WERI-Rb-1 (cell line): ENCODE data around the gene PLXNA2.
A peak's percentile ranks its signal among the peaks of the same experiment; 100 is the strongest.

Experiments
- DNase-seq: peaks from one replicate; pipeline ENCODE4 v3.0.0-alpha.2; 2020
- H3K27ac ChIP-seq: fragments of 250-450 bp; sonication (Bioruptor Pico); 2 replicates; pipeline ENCODE4 v1.5.1; 2020; ENCODE audit warnings: mild to moderate bottlenecking, moderate library complexity
- H3K27me3 ChIP-seq: fragments of 250-450 bp; sonication (Bioruptor Pico); 2 replicates; pipeline ENCODE4 v1.5.1; 2021; ENCODE audit warnings: mild to moderate bottlenecking, low read depth, moderate library complexity; ENCODE audit not compliant: insufficient read depth, severe bottlenecking
- H3K36me3 ChIP-seq: fragments of 250-450 bp; sonication (Bioruptor Pico); 2 replicates; pipeline ENCODE4 v1.5.1; 2020; ENCODE audit warnings: mild to moderate bottlenecking, moderate library complexity
- H3K4me3 ChIP-seq: 2 replicates; pipeline ENCODE4 v1.5.1; 2011; ENCODE audit warnings: low read depth, mild to moderate bottlenecking, control low read depth, low read length
- H3K9me3 ChIP-seq: fragments of 250-450 bp; sonication (Bioruptor Pico); 2 replicates; pipeline ENCODE4 v1.5.1; 2021; ENCODE audit warnings: mild to moderate bottlenecking, moderate library complexity; ENCODE audit not compliant: severe bottlenecking
- TF ChIP-seq, protein P1 (sequence below): IDR thresholded peaks from 2 replicates; pipeline ENCODE4 v1.5.1; 2011; ENCODE audit warnings: low read depth, mild to moderate bottlenecking, control low read depth, inconsistent platforms, low read length

Gene PLXNA2

DNA sequence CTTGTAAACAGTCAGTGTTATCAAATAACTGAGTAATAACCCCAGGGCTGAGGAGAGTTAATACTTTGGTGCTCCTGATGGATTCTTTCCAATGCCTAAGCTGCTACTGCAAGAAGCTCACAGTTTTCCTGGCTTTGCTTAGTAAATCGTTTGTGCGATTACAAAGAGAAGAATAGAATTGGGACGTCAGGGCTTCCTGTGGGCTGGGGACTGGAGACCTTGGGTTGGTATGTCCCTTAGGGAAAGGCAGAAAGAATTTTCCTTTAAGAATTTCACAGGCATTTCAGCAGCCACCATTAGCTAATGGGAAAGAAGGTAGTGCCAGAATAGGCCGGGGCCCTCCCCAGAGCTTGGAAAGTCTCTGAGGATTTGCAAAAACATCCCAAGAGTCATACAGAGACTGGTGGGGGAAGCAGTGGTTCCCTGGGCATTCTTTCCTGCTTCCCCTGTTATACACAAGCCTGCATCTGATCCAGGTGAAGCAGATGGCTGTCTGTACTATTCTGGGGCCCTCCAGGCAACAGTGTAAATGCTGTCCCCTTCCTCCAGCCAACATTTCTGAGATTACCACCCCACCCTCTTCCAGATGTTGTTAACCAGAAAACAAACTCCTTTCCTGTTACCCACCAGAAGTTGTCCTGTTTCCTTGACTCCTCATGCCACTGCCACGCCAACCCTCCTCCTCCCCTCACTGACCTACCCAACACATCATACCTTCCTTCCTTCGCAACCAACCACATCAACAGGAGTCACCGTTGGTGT, 40.2 kb downstream of the PLXNA2 start:
- Histone ChIP-seq H3K9me3 (no peaks in the 10 kb centered on the region), H3K36me3 (peaks cover 29% of the 10 kb centered on the region), H3K27me3 (no peaks in the 10 kb centered on the region), H3K4me3 (no peak overlapping the region), H3K27ac (no peak overlapping the region)
- TF ChIP-seq, protein P1, sequence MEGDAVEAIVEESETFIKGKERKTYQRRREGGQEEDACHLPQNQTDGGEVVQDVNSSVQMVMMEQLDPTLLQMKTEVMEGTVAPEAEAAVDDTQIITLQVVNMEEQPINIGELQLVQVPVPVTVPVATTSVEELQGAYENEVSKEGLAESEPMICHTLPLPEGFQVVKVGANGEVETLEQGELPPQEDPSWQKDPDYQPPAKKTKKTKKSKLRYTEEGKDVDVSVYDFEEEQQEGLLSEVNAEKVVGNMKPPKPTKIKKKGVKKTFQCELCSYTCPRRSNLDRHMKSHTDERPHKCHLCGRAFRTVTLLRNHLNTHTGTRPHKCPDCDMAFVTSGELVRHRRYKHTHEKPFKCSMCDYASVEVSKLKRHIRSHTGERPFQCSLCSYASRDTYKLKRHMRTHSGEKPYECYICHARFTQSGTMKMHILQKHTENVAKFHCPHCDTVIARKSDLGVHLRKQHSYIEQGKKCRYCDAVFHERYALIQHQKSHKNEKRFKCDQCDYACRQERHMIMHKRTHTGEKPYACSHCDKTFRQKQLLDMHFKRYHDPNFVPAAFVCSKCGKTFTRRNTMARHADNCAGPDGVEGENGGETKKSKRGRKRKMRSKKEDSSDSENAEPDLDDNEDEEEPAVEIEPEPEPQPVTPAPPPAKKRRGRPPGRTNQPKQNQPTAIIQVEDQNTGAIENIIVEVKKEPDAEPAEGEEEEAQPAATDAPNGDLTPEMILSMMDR: no peak
- DNase-seq: no peak

DNA sequence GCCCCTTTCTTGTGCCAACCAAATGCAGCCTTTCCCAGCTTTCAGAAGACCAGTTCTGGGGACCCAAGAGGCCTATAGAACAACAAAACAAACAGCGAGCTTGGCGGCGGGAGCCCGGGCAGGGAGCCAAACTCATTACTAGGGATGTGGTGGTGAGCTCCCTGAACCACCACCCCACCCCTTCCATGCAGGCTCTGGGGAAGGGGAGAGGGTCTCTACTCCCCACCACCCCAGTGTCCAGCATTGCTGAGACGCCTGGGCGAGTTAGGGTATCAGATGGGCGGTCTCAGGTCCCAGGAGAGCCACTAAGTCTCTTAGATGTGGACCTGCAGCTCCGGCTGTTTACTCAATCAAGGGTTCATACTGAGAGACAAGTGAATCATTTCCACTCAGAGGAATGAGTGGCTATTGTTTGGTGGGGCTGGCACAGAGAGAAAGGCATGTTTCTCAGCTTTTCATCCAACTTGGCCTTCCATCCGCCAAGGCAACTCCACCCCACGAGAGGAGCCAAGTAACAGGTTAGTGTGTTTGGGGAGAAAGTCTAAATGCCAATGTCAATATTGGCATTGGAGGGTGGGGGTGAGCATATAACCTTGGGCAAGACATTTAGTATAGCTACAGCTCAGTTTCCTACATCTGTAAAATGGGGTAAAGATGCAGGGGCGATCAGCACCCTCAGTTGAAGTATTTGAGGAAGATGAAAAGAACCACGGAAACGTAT, 40.9 kb downstream of the PLXNA2 start:
- Histone ChIP-seq H3K27ac (no peak overlapping the region), H3K27me3 (no peaks in the 10 kb centered on the region), H3K36me3 (peaks cover 35% of the 10 kb centered on the region), H3K4me3 (no peak overlapping the region), H3K9me3 (no peaks in the 10 kb centered on the region)
- no peak for DNase-seq
- TF ChIP-seq, protein P1: no peak

DNA sequence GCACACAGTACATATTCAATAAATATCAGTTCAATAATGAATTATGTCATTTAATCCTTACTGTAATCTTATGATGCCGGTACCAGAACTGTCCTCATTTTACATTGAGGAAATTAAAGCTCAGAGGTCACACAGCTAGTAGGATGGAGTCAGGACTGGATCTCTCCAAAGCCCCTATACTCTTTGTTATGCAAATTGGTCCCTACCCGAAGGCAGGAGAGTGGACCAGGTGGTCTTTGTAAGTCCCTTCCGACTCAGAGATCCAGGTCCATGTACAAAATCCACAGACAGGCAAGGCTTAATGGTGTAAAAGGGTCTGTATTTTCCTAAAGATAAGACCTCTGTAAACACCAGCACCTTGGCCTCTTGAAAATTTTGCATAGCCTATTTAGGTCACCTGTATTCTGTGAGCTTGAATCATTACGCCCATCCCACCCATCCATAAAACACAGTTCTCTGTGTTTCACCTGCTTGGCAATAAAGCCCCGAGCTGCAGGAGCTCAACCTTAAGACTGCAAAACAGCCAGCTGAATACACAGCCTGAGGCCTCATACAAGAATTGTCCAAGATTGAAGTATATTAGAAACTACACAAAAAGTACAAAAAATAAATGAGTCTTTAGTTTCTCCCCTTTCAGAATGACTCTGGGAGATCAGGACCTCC, 41.7 kb downstream of the PLXNA2 start:
- H3K36me3 ChIP-seq: peaks cover 32% of the 10 kb centered on the region
- no peak overlapping the region for H3K27ac ChIP-seq
- H3K4me3 ChIP-seq: no peak overlapping the region
- DNase-seq: no peak
- no peaks in the 10 kb centered on the region for H3K9me3 ChIP-seq
- TF ChIP-seq, protein P1: no peak
- H3K27me3 ChIP-seq: no peaks in the 10 kb centered on the region

DNA sequence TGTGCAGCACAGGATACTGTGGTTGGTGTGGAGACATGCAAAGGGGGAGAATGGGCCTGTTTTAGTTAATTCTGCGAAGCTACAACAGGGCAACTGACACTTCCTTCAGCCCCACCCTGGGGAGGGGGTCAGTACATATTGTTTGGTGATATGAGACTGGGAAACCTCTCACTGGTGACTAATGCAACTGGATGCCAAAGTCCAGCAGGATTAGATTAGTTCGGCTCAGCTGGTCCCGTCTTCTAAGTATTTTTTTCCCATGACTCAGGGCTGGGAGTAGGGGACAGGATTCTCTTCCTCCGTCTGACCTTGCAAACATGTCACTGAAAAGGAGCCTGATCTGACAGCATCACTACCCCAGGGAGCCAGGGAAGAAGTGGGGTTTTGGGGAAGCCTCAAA, 43.0 kb downstream of the PLXNA2 start:
- no peak overlapping the region for H3K27ac ChIP-seq
- no peaks in the 10 kb centered on the region for H3K9me3 ChIP-seq
- peaks cover 28% of the 10 kb centered on the region for H3K36me3 ChIP-seq
- peak; percentile 83 for DNase-seq
- TF ChIP-seq, protein P1: no peak
- no peaks in the 10 kb centered on the region for H3K27me3 ChIP-seq
- H3K4me3 ChIP-seq: no peak overlapping the region

DNA sequence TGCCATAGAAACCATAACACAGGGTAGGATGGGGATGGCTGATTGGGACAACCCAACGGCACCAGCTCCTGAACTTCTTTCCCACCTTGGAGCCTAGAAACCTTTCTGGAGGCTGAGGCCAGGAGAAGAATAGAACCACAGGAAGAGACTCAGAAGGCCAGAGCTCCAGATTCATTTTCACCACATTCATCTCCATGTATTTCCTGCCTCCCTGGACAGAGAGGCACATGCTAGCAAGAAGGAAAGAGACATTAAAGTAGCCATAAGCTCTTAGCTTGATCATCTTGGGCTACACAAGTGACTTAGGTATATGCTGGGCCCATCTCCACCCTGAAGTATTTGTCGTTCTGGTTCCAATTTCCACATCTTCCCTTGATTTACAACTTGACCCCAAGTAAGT, 44.1 kb downstream of the PLXNA2 start:
- no peak overlapping the region for H3K27ac ChIP-seq
- peaks cover 24% of the 10 kb centered on the region for H3K36me3 ChIP-seq
- no peak overlapping the region for H3K4me3 ChIP-seq
- H3K27me3 ChIP-seq: no peaks in the 10 kb centered on the region
- DNase-seq: no peak
- TF ChIP-seq, protein P1: no peak
- no peaks in the 10 kb centered on the region for H3K9me3 ChIP-seq
